Lung (tissue), 12 donors: ENCODE measurements around the gene PLK5. TPM values are rescaled to one million over a fixed set of nuclear protein-coding genes. Genes with fewer than 3 reads are reported as not detected.

ENCODE experiments used
- ATAC-seq: fragments of 200-7000 bp; cut with Tn5 transposase; one replicate; pipeline ENCODE4 v1.9.1; 2020; ENCODE audit warnings: moderate number of reproducible peaks; ENCODE audit not compliant: insufficient read depth, low FRiP score
- DNase-seq, 3 donors: peaks; one replicate each; pipeline ENCODE4 v3.0.0-alpha.2; 2013 to 2017
- H3K27ac ChIP-seq, 2 donors: one replicate each; pipeline ENCODE4 v1.5.1; 2013; ENCODE audit warnings: mild to moderate bottlenecking in 2 of 2, moderate library complexity in 2 of 2, control low read depth in 1 of 2, inconsistent platforms in 1 of 2, low read depth in 1 of 2, low read length in 1 of 2
- H3K27me3 ChIP-seq, 3 donors: one replicate each; pipeline ENCODE4 v1.5.1; 2013; ENCODE audit warnings: low read length in 2 of 3; ENCODE audit not compliant: control insufficient read depth in 3 of 3, insufficient read depth in 3 of 3
- H3K36me3 ChIP-seq, 4 donors: one replicate each; pipeline ENCODE4 v1.5.1; 2013; ENCODE audit warnings: low read length in 4 of 4, mild to moderate bottlenecking in 1 of 4, moderate library complexity in 1 of 4; ENCODE audit not compliant: control insufficient read depth in 4 of 4, insufficient read depth in 4 of 4
- H3K4me1 ChIP-seq, 5 donors: one replicate each; pipeline ENCODE4 v1.5.1; 2013; ENCODE audit warnings: low read length in 5 of 5, mild to moderate bottlenecking in 2 of 5, moderate library complexity in 1 of 5; ENCODE audit not compliant: control insufficient read depth in 5 of 5, insufficient read depth in 5 of 5
- H3K4me3 ChIP-seq: one replicate; pipeline ENCODE4 v1.5.1; 2013; ENCODE audit warnings: mild to moderate bottlenecking, control low read depth, moderate library complexity
- H3K9ac ChIP-seq, 2 donors: one replicate each; pipeline ENCODE4 v1.5.1; 2013; ENCODE audit warnings: low read length in 2 of 2, control low read depth in 1 of 2; ENCODE audit not compliant: insufficient read depth in 1 of 2
- H3K9me3 ChIP-seq, 4 donors: one replicate each; pipeline ENCODE4 v1.5.1; 2013; ENCODE audit warnings: low read length in 3 of 4, mild to moderate bottlenecking in 1 of 4, moderate library complexity in 1 of 4; ENCODE audit not compliant: control insufficient read depth in 4 of 4, insufficient read depth in 3 of 4
- CTCF ChIP-seq: IDR thresholded peaks from 2 replicates; pipeline ENCODE4 v1.5.1; 2012; ENCODE audit warnings: mild to moderate bottlenecking; ENCODE audit errors: control extremely low read depth, extremely low read depth
- WGBS, 2 donors: extraction: QIAGEN DNeasy Blood & Tissue Kit; methylation state at CpG; one replicate each; pipeline ENCODE4 v1.1.7; 2013; 5-methylcytosine and 5-hydroxymethylcytosine counted together
- polyA plus RNA-seq, 2 donors: library from polyadenylated mRNA; stranded (reverse); fragments of 200-250 nt; gene quantifications; one replicate each; pipeline ENCODE4 v1.2.1, GENCODE V29; 2013
- total RNA-seq, 2 donors: library from RNA; depleted of rRNA in 1 of 2; stranded (reverse); fragments of >200 nt in 1 of 2; gene quantifications; one replicate each; pipeline ENCODE4 v1.2.1, GENCODE V29; 2014 to 2021
- donor health status: control.
- donor health status: control.
- donor health status: Bipolar disorder and iron deficiency.
- donor health status: healthy.
- donor health status: DM: yes; HTN: yes; CAD: no.

Gene PLK5
- total and polyA plus RNA-seq, 4 donors = 0.09 TPM; not detected in 3

GRCh38 chr19:1575323-1576241 is 51.7 kb downstream of the PLK5 start:
- Histone ChIP-seq H3K27me3 (no peaks in the 10 kb centered on the region), H3K9me3 (no peaks in the 10 kb centered on the region), H3K4me3 (no peak overlapping the region), H3K36me3 (peaks cover under 1 to 37% (median 6%) of the 10 kb centered on the region in 4 donors), H3K4me1 (no peaks in the 10 kb centered on the region), H3K27ac (no peak overlapping the region), H3K9ac (no peak overlapping the region)
- DNase-seq (no peak), ATAC-seq (no peak)
- TF ChIP-seq CTCF = no peak
- 83 to 88% methylated on average over 22 of the region's 22 CpGs for WGBS, 2 donors

- no peak overlapping the region for H3K27ac ChIP-seq
- DNase-seq = no peak
- TF ChIP-seq CTCF = no peak
Observed at GRCh38 chr19:1576242-1577089, 52.6 kb downstream of the PLK5 start.

GRCh38 chr19:1577090-1577928 is 53.4 kb downstream of the PLK5 start:
- TF ChIP-seq CTCF = no peak
- no peaks in the 10 kb centered on the region for H3K27me3 ChIP-seq
- H3K9ac ChIP-seq = no peak overlapping the region
- no peak overlapping the region for H3K4me3 ChIP-seq
- peaks cover 11 to 52% (median 14%) of the 10 kb centered on the region in 4 donors for H3K36me3 ChIP-seq
- no peak for DNase-seq
- H3K9me3 ChIP-seq = no peaks in the 10 kb centered on the region
- ATAC-seq = no peak
- no peak overlapping the region for H3K27ac ChIP-seq
- H3K4me1 ChIP-seq = no peaks in the 10 kb centered on the region
- WGBS, 2 donors = 86 to 87% methylated on average over 41 of the region's 41 CpGs

More at GRCh38 chr19:1576242-1577089, 52.6 kb downstream of the PLK5 start:
- H3K4me3 ChIP-seq = no peak overlapping the region
- H3K9me3 ChIP-seq = no peaks in the 10 kb centered on the region
- H3K4me1 ChIP-seq = no peaks in the 10 kb centered on the region
- 90 to 93% methylated on average over 28 to 30 of the region's 30 CpGs for WGBS, 2 donors
- H3K27me3 ChIP-seq = no peaks in the 10 kb centered on the region
- peaks cover 8 to 46% (median 14%) of the 10 kb centered on the region in 4 donors for H3K36me3 ChIP-seq
- no peak for ATAC-seq
- H3K9ac ChIP-seq = no peak overlapping the region
